SK-N-SH (cell line): ENCODE data around the gene RNF32. TPM values are rescaled to one million over a fixed set of nuclear protein-coding genes. Genes with fewer than 3 reads are reported as not detected.
A peak's percentile ranks its signal among the peaks of the same experiment; 100 is the strongest.

ENCODE experiments used
- CTCF ChIA-PET: fragments of 300-600, 350-600 bp; formaldehyde crosslinking; extraction: SDS; loops from one replicate; lab custom pipeline; 2021; lab: Yijun Ruan, JAX
- POLR2A ChIA-PET: fragments of 350-600 bp; sonication (Branson Sonifier 250); formaldehyde crosslinking; extraction: SDS; loops from one replicate; lab custom pipeline; 2020; ENCODE audit warnings: antibody characterized with exemption, inconsistent platforms; lab: Yijun Ruan, JAX
- DNase-seq: peaks from one replicate; pipeline ENCODE4 v3.0.0; 2012
- H2AFZ ChIP-seq: fragments of 200-600 bp; sonication (generic); 2 replicates; pipeline ENCODE4 v1.8.1; 2016; ENCODE audit warnings: antibody characterized with exemption, mild to moderate bottlenecking, low read depth
- H3F3A ChIP-seq: fragments of 200-600 bp; sonication (generic); replicated peaks from 2 replicates; pipeline ENCODE3; 2016; ENCODE audit warnings: antibody characterized with exemption, mild to moderate bottlenecking; ENCODE audit not compliant: insufficient read depth
- H3K27ac ChIP-seq, 2 experiments: fragments of 200-500 bp in 1 of 2; fragments of 200-600 bp in 1 of 2; sonication (Bioruptor generic) in 1 of 2; sonication (generic), shearing (Covaris generic) in 1 of 2; 2 replicates each; pipeline versions ENCODE4 v1.5.1 to v1.6.1; 2014 to 2016; ENCODE audit warnings: low read depth in 2 of 2, inconsistent platforms in 1 of 2, low read length in 1 of 2, mild to moderate bottlenecking in 1 of 2, mixed read lengths in 1 of 2
- H3K27me3 ChIP-seq: fragments of 200-600 bp; sonication (generic), shearing (Covaris generic); 2 replicates; pipeline ENCODE4 v1.6.1; 2016; ENCODE audit warnings: mixed run types; ENCODE audit not compliant: insufficient read depth
- H3K36me3 ChIP-seq, 2 experiments: fragments of 200-500 bp in 1 of 2; fragments of 200-600 bp in 1 of 2; sonication (Bioruptor generic) in 1 of 2; sonication (generic) in 1 of 2; replicated peaks in 1 of 2; 2 replicates each; pipeline versions ENCODE3 to v1.5.1; 2014 to 2016; ENCODE audit warnings: low read length in 1 of 2, mild to moderate bottlenecking in 1 of 2; ENCODE audit not compliant: insufficient read depth in 2 of 2, control insufficient read depth in 1 of 2
- H3K4me1 ChIP-seq, 2 experiments: fragments of 200-500 bp in 1 of 2; fragments of 200-600 bp in 1 of 2; sonication (Bioruptor generic) in 1 of 2; sonication (generic), shearing (Covaris generic) in 1 of 2; 2 replicates each; pipeline versions ENCODE4 v1.5.1 to v1.6.1; 2014 to 2016; ENCODE audit warnings: low read depth in 1 of 2, low read length in 1 of 2, mixed run types in 1 of 2; ENCODE audit not compliant: insufficient read depth in 2 of 2, control insufficient read depth in 1 of 2
- H3K4me2 ChIP-seq: fragments of 200-600 bp; sonication (generic), shearing (Covaris generic); 2 replicates; pipeline ENCODE4 v1.6.1; 2017; ENCODE audit warnings: mixed run types
- H3K4me3 ChIP-seq, 2 experiments: fragments of 200-500 bp in 1 of 2; fragments of 200-600 bp in 1 of 2; sonication (Bioruptor generic) in 1 of 2; sonication (generic), shearing (Covaris generic) in 1 of 2; 2 replicates each; pipeline versions ENCODE4 v1.5.1 to v1.8.1; 2014 to 2016; ENCODE audit warnings: low read depth in 2 of 2, inconsistent platforms in 1 of 2, low read length in 1 of 2, mild to moderate bottlenecking in 1 of 2, mixed read lengths in 1 of 2, moderate library complexity in 1 of 2
- H3K79me2 ChIP-seq: fragments of 200-600 bp; sonication (generic); 2 replicates; pipeline ENCODE4 v1.8.1; 2017; ENCODE audit warnings: mild to moderate bottlenecking; ENCODE audit not compliant: insufficient read depth
- H3K9ac ChIP-seq: fragments of 200-600 bp; sonication (generic); 2 replicates; pipeline ENCODE4 v1.6.1; 2017; ENCODE audit warnings: mixed run types
- H3K9me2 ChIP-seq: fragments of 200-600 bp; sonication (generic); 2 replicates; pipeline ENCODE4 v1.6.1; 2017; ENCODE audit warnings: mixed run types
- H3K9me3 ChIP-seq: fragments of 200-600 bp; sonication (generic); 2 replicates; pipeline ENCODE4 v1.6.1; 2017; ENCODE audit warnings: mixed run types, mild to moderate bottlenecking, moderate library complexity
- H4K20me1 ChIP-seq: fragments of 200-600 bp; sonication (generic); 2 replicates; pipeline ENCODE4 v1.6.1; 2017; ENCODE audit warnings: mild to moderate bottlenecking, mixed run types; ENCODE audit not compliant: insufficient read depth
- CTCF ChIP-seq: fragments of 200-600 bp; sonication (generic); IDR thresholded peaks from 2 replicates; pipeline ENCODE4 v1.6.1; 2017; ENCODE audit warnings: antibody characterized with exemption, mild to moderate bottlenecking, moderate library complexity
- ELF1 ChIP-seq: IDR thresholded peaks from 2 replicates; pipeline ENCODE4 v1.4.0; 2012
- EP300 ChIP-seq, 2 experiments: IDR thresholded peaks; 2 replicates each; pipeline versions ENCODE4 v1.4.0 to v1.6.1; 2012; ENCODE audit warnings: borderline replicate concordance in 1 of 2, low read depth in 1 of 2, low read length in 1 of 2
- EZH2phosphoT487 ChIP-seq: fragments of 200-600 bp; sonication (generic); IDR thresholded peaks from 2 replicates; pipeline ENCODE4 v1.6.1; 2017; ENCODE audit warnings: low read depth, mixed run types, mild to moderate bottlenecking, antibody characterized with exemption, moderate library complexity, borderline replicate concordance
- FOSL2 ChIP-seq: IDR thresholded peaks from 2 replicates; pipeline ENCODE4 v1.4.0; 2012; ENCODE audit warnings: low read depth, mild to moderate bottlenecking, moderate library complexity, borderline replicate concordance
- FOXJ3 ChIP-seq: sonication (generic); formaldehyde crosslinking; IDR thresholded peaks from 2 replicates; pipeline ENCODE4 v1.5.1; 2020; ENCODE audit warnings: mild to moderate bottlenecking, missing genetic modification reagents
- GABPA ChIP-seq: IDR thresholded peaks from 2 replicates; pipeline ENCODE4 v1.4.0; 2012; ENCODE audit warnings: low read depth, mild to moderate bottlenecking
- IRF3 ChIP-seq: fragments of 150-350 bp; IDR thresholded peaks from 2 replicates; pipeline ENCODE4 v1.6.1; 2016; ENCODE audit warnings: mild to moderate bottlenecking, low read depth, low read length
- JUND ChIP-seq: IDR thresholded peaks from 2 replicates; pipeline ENCODE4 v1.4.0; 2012
- MEF2A ChIP-seq: IDR thresholded peaks from 2 replicates; pipeline ENCODE4 v1.4.0; 2012; ENCODE audit warnings: low read depth, borderline replicate concordance
- NFIC ChIP-seq: IDR thresholded peaks from 2 replicates; pipeline ENCODE4 v1.4.0; 2012; ENCODE audit warnings: borderline replicate concordance
- NRF1 ChIP-seq: IDR thresholded peaks from 2 replicates; pipeline ENCODE4 v1.6.1; 2012; ENCODE audit warnings: low read depth, mild to moderate bottlenecking, low read length
- POLR2AphosphoS5 ChIP-seq: IDR thresholded peaks from 2 replicates; pipeline ENCODE4 v1.6.1; 2012; ENCODE audit warnings: low read depth, low read length
- REST ChIP-seq: IDR thresholded peaks from 2 replicates; pipeline ENCODE4 v1.6.1; 2012; ENCODE audit warnings: mild to moderate bottlenecking, low read depth, low read length, moderate library complexity
- RFX5 ChIP-seq: IDR thresholded peaks from 2 replicates; pipeline ENCODE4 v1.6.1; 2012; ENCODE audit warnings: mild to moderate bottlenecking, improper control_type of control experiment, low read length
- RXRA ChIP-seq: IDR thresholded peaks from 2 replicates; pipeline ENCODE4 v1.4.0; 2012; ENCODE audit warnings: low read depth, mild to moderate bottlenecking, borderline replicate concordance
- SMC3 ChIP-seq: IDR thresholded peaks from 2 replicates; pipeline ENCODE4 v1.6.1; 2012; ENCODE audit warnings: low read depth, low read length, improper control_type of control experiment
- TCF12 ChIP-seq: IDR thresholded peaks from 2 replicates; pipeline ENCODE4 v1.4.0; 2012
- TEAD4 ChIP-seq: IDR thresholded peaks from 2 replicates; pipeline ENCODE4 v1.4.0; 2012; ENCODE audit warnings: mild to moderate bottlenecking, borderline replicate concordance; ENCODE audit not compliant: insufficient read depth
- USF1 ChIP-seq: IDR thresholded peaks from 2 replicates; pipeline ENCODE4 v1.4.0; 2012; ENCODE audit warnings: low read depth, borderline replicate concordance
- USF2 ChIP-seq: fragments of 150-350 bp; IDR thresholded peaks from 2 replicates; pipeline ENCODE4 v1.6.1; 2017; ENCODE audit warnings: antibody characterized with exemption, low read length, low read depth, borderline replicate concordance
- ZBTB33 ChIP-seq: IDR thresholded peaks from 2 replicates; pipeline ENCODE4 v1.4.0; 2012; ENCODE audit warnings: low read depth, borderline replicate concordance
- WGBS: methylation state at CpG from one replicate; pipeline ENCODE4 v1.1.6; 2017; ENCODE audit warnings: low lambda C conversion rate; 5-methylcytosine and 5-hydroxymethylcytosine counted together
- polyA plus RNA-seq, 3 experiments: library from polyadenylated mRNA; depleted of rRNA; stranded (reverse); fragments of >200 nt; gene quantifications; 2 replicates each; pipeline ENCODE4 v1.2.3, GENCODE V29; 2012

The RNF32 gene
- polyA plus RNA-seq (2012; rRNA removed) = 2.2 and 2.3 TPM in 2 replicates
- polyA plus RNA-seq (2012; cell fraction: cytosol; rRNA removed) = 2.3 and 3.3 TPM in 2 replicates
- 1.6 and 3.3 TPM in 2 replicates for polyA plus RNA-seq (2012; cell fraction: nucleus; rRNA removed)

GRCh38 chr7:156640257-156640948, at the start of gene RNF32:
Gene RNF32, plus strand, starts transcription at chr7:156640774. Its CDS starts 3,104 bp downstream, at chr7:156643878.
- CTCF ChIA-PET = interaction anchor here (0.9 to 1.2 kb wide), 4 partner anchors 9 to 126 kb away, joined by 3 to 5 read pairs (median 3); no protein-coding TSS in a partner anchor
- POLR2A ChIA-PET = no interaction called here
- H4K20me1 ChIP-seq = no peaks in the 10 kb centered on the region
- TF ChIP-seq CTCF = no peak
- no peak for TF ChIP-seq EP300 (IDR thresholded peaks at IDR 0.05; ENCODE audit: borderline replicate concordance in 1 of 2, low read depth in 1 of 2, low read length in 1 of 2)
- TF ChIP-seq JUND = no peak
- no peak; the same call in 1 of the 2 replicates for TF ChIP-seq SMC3
- TF ChIP-seq USF2 = no peak
- no peak for TF ChIP-seq ZBTB33
- no peak for TF ChIP-seq GABPA
- TF ChIP-seq FOXJ3 = no peak
- TF ChIP-seq USF1 = no peak
- no peak for TF ChIP-seq EZH2phosphoT487
- TF ChIP-seq ELF1 = no peak
- no peak for TF ChIP-seq TCF12
- TF ChIP-seq REST = no peak; the same call in 1 of the 2 replicates
- TF ChIP-seq FOSL2 = no peak
- no peak for TF ChIP-seq TEAD4
- no peak for TF ChIP-seq IRF3
- TF ChIP-seq NFIC = no peak
- TF ChIP-seq NRF1 = peak; percentile 99
- peak; percentile 78 for TF ChIP-seq POLR2AphosphoS5
- TF ChIP-seq RXRA = no peak
- no peak for TF ChIP-seq MEF2A
- TF ChIP-seq RFX5 = peak; percentile 30; the same call in 1 of the 2 replicates

More at GRCh38 chr7:156640257-156640948, at the start of gene RNF32:
- no peaks in the 10 kb centered on the region for H3K27me3 ChIP-seq
- peak within 1 kb of the TSS; percentile 79 for H3K4me2 ChIP-seq
- H3K4me1 ChIP-seq = peaks cover 9 to 19% of the 10 kb centered on the region in 2 experiments; a peak in 3 of 4 replicates
- no peaks in the 10 kb centered on the region for H3F3A ChIP-seq
- WGBS = 0% methylated on average over 27 of the region's 85 CpGs
- peak within 1 kb of the TSS; percentile 90 for H2AFZ ChIP-seq
- no peaks in the 10 kb centered on the region for H3K9me3 ChIP-seq
- no peaks in the 10 kb centered on the region for H3K79me2 ChIP-seq
- H3K9ac ChIP-seq = peak within 1 kb of the TSS; percentile 80
- H3K9me2 ChIP-seq = no peaks in the 10 kb centered on the region
- H3K4me3 ChIP-seq = peak within 1 kb of the TSS; percentile 78 to 100
- DNase-seq = peak; percentile 100
- H3K36me3 ChIP-seq = no peaks in the 10 kb centered on the region
- peak within 1 kb of the TSS; percentile 32 to 89; a peak in 3 of 4 replicates for H3K27ac ChIP-seq
